K562 (cell line): ENCODE results near the gene FERD3L.

Source experiments
- GABPA ChIP-seq: fragments of 200-800 bp; sonication (Bioruptor generic); conservative IDR thresholded peaks from 2 replicates; pipeline ENCODE4 v1.6.1; 2016; ENCODE audit warnings: low read depth, missing genetic modification characterization, missing compliant biosample characterization
- MAX ChIP-seq: sonication (generic); formaldehyde crosslinking; IDR thresholded peaks from 2 replicates; pipeline ENCODE4 v1.9.0; 2022; ENCODE audit warnings: mild to moderate bottlenecking, missing genetic modification reagents
- MTA3 ChIP-seq: fragments of 450-650 bp; formaldehyde crosslinking; IDR thresholded peaks from 2 replicates; pipeline ENCODE4 v1.6.1; 2017; ENCODE audit warnings: mild to moderate bottlenecking, borderline replicate concordance
- SIN3B ChIP-seq: fragments of 450-650 bp; IDR thresholded peaks from 2 replicates; pipeline ENCODE4 v1.6.1; 2017; ENCODE audit warnings: low read depth, mild to moderate bottlenecking, moderate library complexity
- YBX1 ChIP-seq: fragments of 450-650 bp; IDR thresholded peaks from 2 replicates; pipeline ENCODE4 v1.7.1; 2016; ENCODE audit warnings: mild to moderate bottlenecking
- ZNF76 ChIP-seq: fragments of 250-450 bp; sonication (Bioruptor Pico); IDR thresholded peaks from 2 replicates; pipeline ENCODE4 v1.4.0; 2020; ENCODE audit warnings: mild to moderate bottlenecking, moderate library complexity, borderline replicate concordance

DNA sequence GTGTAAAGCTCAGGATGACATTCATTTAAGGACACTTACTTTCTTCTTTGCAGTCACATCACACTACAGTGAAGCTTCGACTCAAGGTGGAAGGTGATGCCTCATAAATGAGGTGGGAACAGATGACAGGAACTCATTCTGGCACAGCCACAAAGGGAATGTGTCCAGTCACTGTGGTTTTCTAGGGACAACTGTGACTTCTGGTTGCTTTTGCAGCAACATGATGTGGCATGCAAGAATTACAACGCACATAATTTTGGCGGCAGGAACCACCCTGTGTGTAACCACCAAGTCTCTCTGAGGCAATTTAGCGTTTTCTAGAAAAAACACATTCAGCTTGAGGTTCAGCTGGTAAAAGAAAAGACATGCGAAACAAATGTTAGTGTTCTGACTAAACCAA lies 32.0 kb upstream of the FERD3L start:
- TF ChIP-seq GABPA, result no peak
- TF ChIP-seq YBX1, result no peak
- TF ChIP-seq MTA3, result no peak
- TF ChIP-seq SIN3B, result no peak
- TF ChIP-seq MAX (CRISPR knock-in tag), result no peak
- no peak for TF ChIP-seq ZNF76 (CRISPR knock-in tag)
